CD14-positive monocyte (primary cell): ENCODE data around the gene ZRANB3. TPM values are rescaled to one million over a fixed set of nuclear protein-coding genes. Genes with fewer than 3 reads are reported as not detected.

Experiments
- DNase-seq, 3 donors: peaks; one replicate each; pipeline ENCODE4 v3.0.0-alpha.2; 2011 to 2022
- H2AFZ ChIP-seq: 2 replicates; pipeline ENCODE4 v1.6.0; 2012; ENCODE audit warnings: mild to moderate bottlenecking, low read depth, low read length, inconsistent platforms; ENCODE audit not compliant: insufficient read depth, poor library complexity, severe bottlenecking
- H3K27ac ChIP-seq, 2 donors: 1 replicate in 1 of 2; 2 replicates in 1 of 2; pipeline ENCODE4 v1.5.1; 2012 to 2013; ENCODE audit warnings: low read length in 2 of 2, control low read depth in 1 of 2, inconsistent platforms in 1 of 2, low read depth in 1 of 2, mild to moderate bottlenecking in 1 of 2
- H3K27me3 ChIP-seq, 2 donors: one replicate each; pipeline versions ENCODE4 v1.6.0 to v1.6.1; 2011 to 2013; ENCODE audit warnings: low read length in 2 of 2; ENCODE audit not compliant: control insufficient read depth in 2 of 2, insufficient read depth in 2 of 2
- H3K36me3 ChIP-seq, 2 donors: replicated peaks in 1 of 2; 1 replicate in 1 of 2; 2 replicates in 1 of 2; pipeline versions ENCODE4 v1.5.1 to v1.6.1; 2012 to 2013; ENCODE audit warnings: low read length in 2 of 2, control low read depth in 1 of 2, inconsistent platforms in 1 of 2, mild to moderate bottlenecking in 1 of 2; ENCODE audit not compliant: insufficient read depth in 2 of 2, control insufficient read depth in 1 of 2
- H3K4me1 ChIP-seq, 2 donors: 1 replicate in 1 of 2; 2 replicates in 1 of 2; pipeline versions ENCODE4 v1.5.1 to v1.6.1; 2012 to 2013; ENCODE audit warnings: low read length in 2 of 2, control low read depth in 1 of 2, inconsistent platforms in 1 of 2, mild to moderate bottlenecking in 1 of 2, moderate library complexity in 1 of 2; ENCODE audit not compliant: insufficient read depth in 2 of 2, control insufficient read depth in 1 of 2
- H3K4me2 ChIP-seq: replicated peaks from 2 replicates; pipeline ENCODE3; 2012; ENCODE audit warnings: low read length, moderate library complexity, mild to moderate bottlenecking; ENCODE audit not compliant: poor library complexity, severe bottlenecking; ENCODE audit errors: extremely low read depth
- H3K4me3 ChIP-seq, 3 experiments: fragments of 200-600 bp in 1 of 3; sonication (generic) in 1 of 3; replicated peaks in 1 of 3; 1 replicate in 2 of 3; 2 replicates in 1 of 3; pipeline ENCODE4 v1.5.1; 2011 to 2013; ENCODE audit warnings: low read length in 3 of 3, mild to moderate bottlenecking in 3 of 3, control low read depth in 2 of 3, low read depth in 2 of 3, inconsistent platforms in 1 of 3, moderate library complexity in 1 of 3
- H3K79me2 ChIP-seq: 2 replicates; pipeline ENCODE4 v1.6.0; 2012; ENCODE audit warnings: mild to moderate bottlenecking, control low read depth, inconsistent platforms, low read length, moderate library complexity; ENCODE audit not compliant: insufficient read depth
- H3K9ac ChIP-seq: 2 replicates; pipeline ENCODE4 v1.6.0; 2017; ENCODE audit warnings: low read length, mild to moderate bottlenecking; ENCODE audit not compliant: insufficient read depth, poor library complexity, severe bottlenecking
- H3K9me3 ChIP-seq, 2 donors: replicated peaks in 1 of 2; 1 replicate in 1 of 2; 2 replicates in 1 of 2; pipeline versions ENCODE4 v1.5.1 to v1.6.1; 2012 to 2013; ENCODE audit warnings: low read length in 2 of 2, control low read depth in 1 of 2; ENCODE audit not compliant: control insufficient read depth in 1 of 2, insufficient read depth in 1 of 2
- H4K20me1 ChIP-seq: 2 replicates; pipeline ENCODE4 v1.6.0; 2012; ENCODE audit warnings: mild to moderate bottlenecking, low read length, control low read depth, moderate library complexity; ENCODE audit not compliant: insufficient read depth
- H3K27ac Mint-ChIP-seq, 7 donors: one replicate each; pipeline ENCODE4 v1.8.0; 2020; ENCODE audit warnings: mild to moderate bottlenecking in 7 of 7, mixed read lengths in 7 of 7, moderate library complexity in 6 of 7, inconsistent platforms in 2 of 7
- H3K27me3 Mint-ChIP-seq, 3 donors: one replicate each; pipeline ENCODE4 v1.8.0; 2021 to 2022; ENCODE audit warnings: low read depth in 3 of 3, mild to moderate bottlenecking in 3 of 3, mixed read lengths in 3 of 3, moderate library complexity in 3 of 3, inconsistent platforms in 1 of 3
- H3K36me3 Mint-ChIP-seq, 2 donors: one replicate each; pipeline ENCODE4 v1.8.0; 2020; ENCODE audit warnings: mixed read lengths in 2 of 2, inconsistent platforms in 1 of 2, mild to moderate bottlenecking in 1 of 2
- H3K4me1 Mint-ChIP-seq: one replicate; pipeline ENCODE4 v1.8.0; 2020; ENCODE audit warnings: mild to moderate bottlenecking, mixed read lengths
- H3K4me3 Mint-ChIP-seq, 2 donors: one replicate each; pipeline ENCODE4 v1.8.0; 2020; ENCODE audit warnings: mild to moderate bottlenecking in 2 of 2, mixed read lengths in 2 of 2, moderate library complexity in 1 of 2
- H3K9me3 Mint-ChIP-seq, 7 donors: one replicate each; pipeline ENCODE4 v1.8.0; 2020 to 2022; ENCODE audit warnings: mixed read lengths in 7 of 7, mild to moderate bottlenecking in 6 of 7, moderate library complexity in 6 of 7, inconsistent platforms in 2 of 7
- WGBS: methylation state at CpG from one replicate; pipeline ENCODE4 v1.1.5; 2013; ENCODE audit warnings: missing lambda C conversion rate; ENCODE audit not compliant: insufficient coverage; 5-methylcytosine and 5-hydroxymethylcytosine counted together
- intact Hi-C, 2 donors: fragments of 100-400 bp; cut with micrococcal nuclease; formaldehyde crosslinking; loops; one replicate each; pipeline versions ENCODE4 v1.15.0 to v1.15.1; 2023
- polyA plus RNA-seq, 3 donors: library from polyadenylated mRNA; depleted of rRNA in 1 of 3; unstranded in 2 of 3; stranded (reverse) in 1 of 3; fragments of 300-500 nt in 2 of 3; fragments of >200 nt in 1 of 3; fragmentation: Illumina TruSeq in 2 of 3; gene quantifications; 1 replicate in 2 of 3; 2 replicates in 1 of 3; pipeline ENCODE4 v1.2.3, GENCODE V29; 2012 to 2021
- TF ChIP-seq, protein P1 (sequence below): fragments of 200-600 bp; IDR thresholded peaks from one replicate; pipeline ENCODE4 v1.8.0; 2022; ENCODE audit warnings: antibody characterized with exemption, mild to moderate bottlenecking

ZRANB3 gene
- polyA plus RNA-seq, 3 donors, result 0.47 to 3.5 (median 0.64) TPM

DNA sequence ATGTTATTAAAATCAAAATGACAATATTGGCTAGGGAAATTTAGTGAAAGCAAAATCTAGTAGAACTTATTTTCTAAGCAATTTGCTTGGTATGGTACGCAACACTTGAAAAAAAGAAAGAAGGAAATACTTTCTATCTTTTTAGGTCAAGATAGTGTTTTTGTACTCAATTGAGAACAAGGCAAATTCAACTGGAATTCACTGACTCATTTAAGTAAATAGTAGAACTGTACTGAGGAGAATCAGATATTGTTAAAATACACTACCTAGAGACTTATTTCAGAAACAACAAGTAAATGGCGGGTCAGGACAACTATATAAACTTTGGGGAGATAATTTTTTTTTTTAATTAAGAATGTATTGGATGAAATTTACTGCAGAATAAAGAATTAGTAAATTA is 18.9 kb downstream of the ZRANB3 start:
- no peak overlapping the region for H3K9ac ChIP-seq
- Mint-ChIP-seq H3K9me3 (peaks cover 7 to 23% (median 15%) of the 10 kb centered on the region in 7 donors), H3K4me1 (no peaks in the 10 kb centered on the region), H3K36me3 (peaks cover 0 to 2% of the 10 kb centered on the region in 2 donors), H3K4me3 (no peak overlapping the region), H3K27ac (no peak overlapping the region), H3K27me3 (no peaks in the 10 kb centered on the region)
- no peak overlapping the region for H3K4me2 ChIP-seq
- no peaks in the 10 kb centered on the region for H3K36me3 ChIP-seq
- no peak overlapping the region for H3K27ac ChIP-seq
- no CpG with 5 or more reads among the region's 2 CpGs for whole genome bisulfite sequencing
- no peak overlapping the region for H2AFZ ChIP-seq
- intact Hi-C loops, result no loop called here
- no peaks in the 10 kb centered on the region for H3K79me2 ChIP-seq
- H3K27me3 ChIP-seq, result no peaks in the 10 kb centered on the region
- no peaks in the 10 kb centered on the region for H3K4me1 ChIP-seq
- no peaks in the 10 kb centered on the region for H4K20me1 ChIP-seq
- H3K9me3 ChIP-seq, result peaks cover 20 to 21% of the 10 kb centered on the region in 2 donors
- TF ChIP-seq, protein P1, sequence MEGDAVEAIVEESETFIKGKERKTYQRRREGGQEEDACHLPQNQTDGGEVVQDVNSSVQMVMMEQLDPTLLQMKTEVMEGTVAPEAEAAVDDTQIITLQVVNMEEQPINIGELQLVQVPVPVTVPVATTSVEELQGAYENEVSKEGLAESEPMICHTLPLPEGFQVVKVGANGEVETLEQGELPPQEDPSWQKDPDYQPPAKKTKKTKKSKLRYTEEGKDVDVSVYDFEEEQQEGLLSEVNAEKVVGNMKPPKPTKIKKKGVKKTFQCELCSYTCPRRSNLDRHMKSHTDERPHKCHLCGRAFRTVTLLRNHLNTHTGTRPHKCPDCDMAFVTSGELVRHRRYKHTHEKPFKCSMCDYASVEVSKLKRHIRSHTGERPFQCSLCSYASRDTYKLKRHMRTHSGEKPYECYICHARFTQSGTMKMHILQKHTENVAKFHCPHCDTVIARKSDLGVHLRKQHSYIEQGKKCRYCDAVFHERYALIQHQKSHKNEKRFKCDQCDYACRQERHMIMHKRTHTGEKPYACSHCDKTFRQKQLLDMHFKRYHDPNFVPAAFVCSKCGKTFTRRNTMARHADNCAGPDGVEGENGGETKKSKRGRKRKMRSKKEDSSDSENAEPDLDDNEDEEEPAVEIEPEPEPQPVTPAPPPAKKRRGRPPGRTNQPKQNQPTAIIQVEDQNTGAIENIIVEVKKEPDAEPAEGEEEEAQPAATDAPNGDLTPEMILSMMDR, result no peak
- no peak overlapping the region for H3K4me3 ChIP-seq
- no peak for DNase-seq

DNA sequence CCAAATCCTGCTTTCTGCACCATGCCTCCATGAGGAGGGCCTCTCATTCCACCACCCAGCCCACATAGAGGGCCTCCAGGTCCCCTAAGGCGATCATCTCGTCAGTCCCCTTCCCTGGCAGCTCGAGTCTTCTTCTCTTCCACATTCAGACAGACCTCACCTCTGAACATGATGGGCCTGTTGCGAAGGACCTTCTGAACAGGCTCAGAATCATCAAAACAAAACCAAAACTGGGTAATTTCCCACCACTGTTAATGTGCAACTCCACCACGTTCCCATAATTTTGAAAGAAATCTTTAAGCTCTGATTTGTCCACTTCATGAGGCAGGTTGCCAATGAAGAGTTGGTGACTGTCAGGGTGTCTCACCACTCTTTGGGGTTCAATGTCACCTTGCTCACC is 20.4 kb downstream of the ZRANB3 start:
- no peak overlapping the region for H3K4me3 Mint-ChIP-seq
- H3K27ac ChIP-seq, result no peak overlapping the region
- no peaks in the 10 kb centered on the region for H3K4me1 Mint-ChIP-seq
- peaks cover 12 to 22% (median 18%) of the 10 kb centered on the region in 7 donors for H3K9me3 Mint-ChIP-seq
- intact Hi-C loops, result no loop called here
- H3K27me3 ChIP-seq, result no peaks in the 10 kb centered on the region
- H3K4me1 ChIP-seq, result no peaks in the 10 kb centered on the region
- H3K27ac Mint-ChIP-seq, result no peak overlapping the region
- no peak for DNase-seq
- no peak overlapping the region for H3K4me3 ChIP-seq
- no peak overlapping the region for H3K9ac ChIP-seq
- TF ChIP-seq, protein P1, result no peak
- no peaks in the 10 kb centered on the region for H4K20me1 ChIP-seq
- H3K9me3 ChIP-seq, result peaks cover 14 to 22% of the 10 kb centered on the region in 2 donors
- no peaks in the 10 kb centered on the region for H3K27me3 Mint-ChIP-seq
- no peak overlapping the region for H3K4me2 ChIP-seq
- H3K79me2 ChIP-seq, result no peaks in the 10 kb centered on the region
- no peaks in the 10 kb centered on the region for H3K36me3 ChIP-seq
- WGBS, result 96% methylated on average over 3 of the region's 5 CpGs
- H3K36me3 Mint-ChIP-seq, result peaks cover 0 to 2% of the 10 kb centered on the region in 2 donors
- no peak overlapping the region for H2AFZ ChIP-seq
